Measurements from ENCODE around the gene PCED1B. TPM values are rescaled to one million over a fixed set of nuclear protein-coding genes. Genes with fewer than 3 reads are reported as not detected.
"Not testable (repeated sequence)": the region's sequence is repeated elsewhere in the genome, so short reads cannot be mapped to it uniquely, and the experiment has no call there.

Gene PCED1B
- total RNA-seq, 1 donor from 2014 or later: 3.5 TPM

- no peak for DNase-seq (ENCODE audit: low read depth)
Measured at GRCh38 chr12:47206450-47207339, 127.3 kb downstream of the PCED1B start.

- no peak for DNase-seq (ENCODE audit: low read depth)
Measured at GRCh38 chr12:47207340-47207717, 127.9 kb downstream of the PCED1B start.

GRCh38 chr12:47207829-47208248 is 128.4 kb downstream of the PCED1B start:
- DNase-seq (ENCODE audit: low read depth): no peak

- DNase-seq (ENCODE audit: low read depth): no peak
Measured at GRCh38 chr12:47209014-47209413, 129.6 kb downstream of the PCED1B start.

GRCh38 chr12:47210776-47211175 is 131.4 kb downstream of the PCED1B start:
- no peak for DNase-seq (ENCODE audit: low read depth)

- no peak for DNase-seq (ENCODE audit: low read depth)
Measured at GRCh38 chr12:47212701-47213039, 133.2 kb downstream of the PCED1B start.

- no peak for DNase-seq (ENCODE audit: low read depth)
Measured at GRCh38 chr12:47213396-47213795, 134.0 kb downstream of the PCED1B start.

GRCh38 chr12:47214001-47214619 is 134.7 kb downstream of the PCED1B start:
- DNase-seq (ENCODE audit: low read depth): no peak

- DNase-seq (ENCODE audit: low read depth): no peak
Measured at GRCh38 chr12:47214771-47215170, 135.3 kb downstream of the PCED1B start.

GRCh38 chr12:47216150-47216677 is 136.8 kb downstream of the PCED1B start:
- DNase-seq (ENCODE audit: low read depth): no peak

- DNase-seq (ENCODE audit: low read depth): not testable (repeated sequence)
Measured at GRCh38 chr12:47217595-47217869, 138.1 kb downstream of the PCED1B start.

GRCh38 chr12:47218191-47218654 is 138.8 kb downstream of the PCED1B start:
- DNase-seq (ENCODE audit: low read depth): no peak

- peak; percentile 68 for DNase-seq (ENCODE audit: low read depth)
Measured at GRCh38 chr12:47219243-47219642, 139.8 kb downstream of the PCED1B start.

- DNase-seq (ENCODE audit: low read depth): peak; percentile 30
Measured at GRCh38 chr12:47221256-47222023, 142.0 kb downstream of the PCED1B start.

GRCh38 chr12:47222520-47223030 is 143.2 kb downstream of the PCED1B start:
- DNase-seq (ENCODE audit: low read depth): no peak

- DNase-seq (ENCODE audit: low read depth): no peak
Measured at GRCh38 chr12:47223031-47223847, 143.8 kb downstream of the PCED1B start.

GRCh38 chr12:47223848-47224213 is 144.4 kb downstream of the PCED1B start:
- DNase-seq (ENCODE audit: low read depth): peak; percentile 50

GRCh38 chr12:47224563-47225133 is 145.2 kb downstream of the PCED1B start:
- DNase-seq (ENCODE audit: low read depth): no peak

- no peak for DNase-seq (ENCODE audit: low read depth)
Measured at GRCh38 chr12:47225356-47225755, 145.9 kb downstream of the PCED1B start.

- no peak for DNase-seq (ENCODE audit: low read depth)
Measured at GRCh38 chr12:47226199-47226598, 146.8 kb downstream of the PCED1B start.

GRCh38 chr12:47228802-47229201 is 149.4 kb downstream of the PCED1B start:
- DNase-seq (ENCODE audit: low read depth): no peak

Measured in renal cortical epithelial cell (primary cell).